Keratinocyte (primary cell): Measurements from ENCODE around the gene RAET1E. TPM values are rescaled to one million over a fixed set of nuclear protein-coding genes. Genes with fewer than 3 reads are reported as not detected.

ENCODE experiments used
- DNase-seq: peaks from one replicate; pipeline ENCODE4 v3.0.0-alpha.2; 2011; ENCODE audit warnings: low read depth, missing footprints, low spot score
- FAIRE-seq: peaks from 2 replicates; lab custom pipeline; 2011; peaks lifted over from hg19 to GRCh38; lab: Jason Lieb, UNC
- H2AFZ ChIP-seq: 2 replicates; pipeline ENCODE4 v1.6.0; 2012; ENCODE audit warnings: low read length, control low read depth, inconsistent platforms; ENCODE audit not compliant: control insufficient read depth
- H3K27ac ChIP-seq: 2 replicates; pipeline ENCODE4 v1.5.1; 2011; ENCODE audit warnings: low read length; ENCODE audit not compliant: control insufficient read depth, insufficient read depth
- H3K27me3 ChIP-seq: 3 replicates; pipeline ENCODE4 v1.6.0; 2011; ENCODE audit warnings: low read length; ENCODE audit not compliant: control insufficient read depth, insufficient read depth; ENCODE audit errors: extremely low read depth
- H3K36me3 ChIP-seq, 2 experiments: 2 replicates in 1 of 2; 3 replicates in 1 of 2; pipeline ENCODE4 v1.5.1; 2011; ENCODE audit warnings: low read length in 2 of 2, mild to moderate bottlenecking in 1 of 2; ENCODE audit not compliant: control insufficient read depth in 2 of 2, insufficient read depth in 2 of 2; ENCODE audit errors: extremely low read depth in 1 of 2
- H3K4me1 ChIP-seq: 3 replicates; pipeline ENCODE4 v1.5.1; 2011; ENCODE audit warnings: low read length; ENCODE audit not compliant: control insufficient read depth, insufficient read depth; ENCODE audit errors: extremely low read depth
- H3K4me2 ChIP-seq: 3 replicates; pipeline ENCODE4 v1.6.0; 2011; ENCODE audit warnings: low read depth, low read length; ENCODE audit not compliant: control insufficient read depth, insufficient read depth; ENCODE audit errors: extremely low read depth
- H3K4me3 ChIP-seq, 3 experiments: fragments of 200-600 bp in 1 of 3; sonication (generic) in 1 of 3; 2 replicates in 2 of 3; 3 replicates in 1 of 3; pipeline ENCODE4 v1.5.1; 2011 to 2016; ENCODE audit warnings: low read length in 3 of 3, mild to moderate bottlenecking in 3 of 3, control low read depth in 2 of 3, inconsistent platforms in 1 of 3, low read depth in 1 of 3, mixed read lengths in 1 of 3, mixed run types in 1 of 3, moderate library complexity in 1 of 3; ENCODE audit not compliant: control insufficient read depth in 2 of 3, insufficient read depth in 2 of 3; ENCODE audit errors: extremely low read depth in 1 of 3
- H3K79me2 ChIP-seq: 2 replicates; pipeline ENCODE4 v1.6.0; 2012; ENCODE audit warnings: low read length; ENCODE audit not compliant: control insufficient read depth, insufficient read depth
- H3K9ac ChIP-seq: 3 replicates; pipeline ENCODE4 v1.6.0; 2011; ENCODE audit warnings: low read length; ENCODE audit not compliant: control insufficient read depth, insufficient read depth; ENCODE audit errors: extremely low read depth
- H3K9me1 ChIP-seq: 3 replicates; pipeline ENCODE4 v1.6.0; 2011; ENCODE audit warnings: low read length; ENCODE audit not compliant: control insufficient read depth, insufficient read depth; ENCODE audit errors: extremely low read depth
- H3K9me3 ChIP-seq: 2 replicates; pipeline ENCODE4 v1.5.1; 2012; ENCODE audit warnings: low read depth, low read length; ENCODE audit not compliant: control insufficient read depth
- H4K20me1 ChIP-seq: 3 replicates; pipeline ENCODE4 v1.6.0; 2011; ENCODE audit warnings: low read length; ENCODE audit not compliant: control insufficient read depth, insufficient read depth; ENCODE audit errors: extremely low read depth
- CTCF ChIP-seq, 3 experiments: IDR thresholded peaks in 1 of 3; conservative IDR thresholded peaks in 1 of 3; optimal IDR thresholded peaks in 1 of 3; 2 replicates in 2 of 3; 3 replicates in 1 of 3; pipeline versions ENCODE3 to v1.5.1; 2011; ENCODE audit warnings: low read length in 3 of 3, mild to moderate bottlenecking in 3 of 3, moderate library complexity in 2 of 3, control low read depth in 1 of 3, inconsistent platforms in 1 of 3; ENCODE audit not compliant: insufficient read depth in 2 of 3; ENCODE audit errors: extremely low read depth in 1 of 3
- EZH2 ChIP-seq: IDR thresholded peaks from one replicate; pipeline ENCODE4 v1.6.1; 2012; ENCODE audit warnings: inconsistent platforms, mild to moderate bottlenecking, low read length, moderate library complexity
- dilution Hi-C: fragments of 300-500 bp; cut with MboI; formaldehyde crosslinking; loops from one replicate; pipeline ENCODE4 v1.7.0; 2020; ENCODE audit warnings: low sequenced_read_pairs; ENCODE audit not compliant: extremely low pct_ligation_motif_present
- polyA plus RNA-seq, 5 experiments: library from polyadenylated mRNA; depleted of rRNA in 3 of 5; stranded (reverse) in 3 of 5; stranded (forward) in 1 of 5; unstranded in 1 of 5; fragments of >200 nt; gene quantifications; 1 replicate in 1 of 5; 2 replicates in 3 of 5; 3 replicates in 1 of 5; pipeline versions ENCODE4 v1.2.1 to v1.2.3, GENCODE V29; 2011 to 2012; ENCODE audit warnings: missing spikeins in 2 of 5, low read depth in 1 of 5, low replicate concordance in 1 of 5

The RAET1E gene
- polyA plus RNA-seq, 1 donor (not counting 4 experiments of a cell fraction or from before 2014, with no cell fraction given), result 14.0 TPM

GRCh38 chr6:149881066-149881766, 16.7 kb downstream of the RAET1E start:
- no peak for FAIRE-seq
- no peak overlapping the region for H2AFZ ChIP-seq
- no peak overlapping the region for H3K4me2 ChIP-seq
- peaks cover 17% of the 10 kb centered on the region for H3K4me1 ChIP-seq
- no peak overlapping the region for H3K27ac ChIP-seq
- H4K20me1 ChIP-seq, result no peaks in the 10 kb centered on the region
- no peaks in the 10 kb centered on the region for H3K9me1 ChIP-seq
- no peaks in the 10 kb centered on the region for H3K36me3 ChIP-seq
- no peak for TF ChIP-seq CTCF (optimal IDR thresholded peaks at IDR 0.05 in 1 of 3, IDR thresholded peaks at IDR 0.05 in 1 of 3, conservative IDR thresholded peaks at IDR 0.05 in 1 of 3; ENCODE audit: extremely low read depth in 1 of 3, insufficient read depth in 2 of 3, low read length in 3 of 3)
- TF ChIP-seq EZH2, result no peak
- DNase-seq, result no peak
- no peaks in the 10 kb centered on the region for H3K79me2 ChIP-seq
- H3K9ac ChIP-seq, result no peak overlapping the region
- no peaks in the 10 kb centered on the region for H3K9me3 ChIP-seq
- dilution Hi-C loops, result no loop called here
- no peaks in the 10 kb centered on the region for H3K27me3 ChIP-seq
- H3K4me3 ChIP-seq, result no peak overlapping the region

- no peaks in the 10 kb centered on the region for H3K36me3 ChIP-seq
- no peak overlapping the region for H3K4me2 ChIP-seq
- H3K4me1 ChIP-seq, result no peaks in the 10 kb centered on the region
- H3K27ac ChIP-seq, result no peak overlapping the region
- no peaks in the 10 kb centered on the region for H3K27me3 ChIP-seq
- no peaks in the 10 kb centered on the region for H3K9me3 ChIP-seq
- no peaks in the 10 kb centered on the region for H3K9me1 ChIP-seq
- no peak overlapping the region for H3K4me3 ChIP-seq
- H4K20me1 ChIP-seq, result no peaks in the 10 kb centered on the region
- H3K79me2 ChIP-seq, result no peaks in the 10 kb centered on the region
- FAIRE-seq (no peak), DNase-seq (no peak)
- H2AFZ ChIP-seq, result no peak overlapping the region
- TF ChIP-seq CTCF (optimal IDR thresholded peaks at IDR 0.05 in 1 of 3, IDR thresholded peaks at IDR 0.05 in 1 of 3, conservative IDR thresholded peaks at IDR 0.05 in 1 of 3; ENCODE audit: extremely low read depth in 1 of 3, insufficient read depth in 2 of 3, low read length in 3 of 3) (no peak), EZH2 (no peak)
- dilution Hi-C loops, result no loop called here
- no peak overlapping the region for H3K9ac ChIP-seq
Observed at GRCh38 chr6:149877659-149878058, 20.3 kb downstream of the RAET1E start.
